GM12872 (cell line): ENCODE data around the gene HBS1L.

Experiments used
- CTCF ChIP-seq: IDR thresholded peaks from 3 replicates; pipeline ENCODE4 v1.5.1; 2011; ENCODE audit warnings: low read depth, mild to moderate bottlenecking, low read length, moderate library complexity; ENCODE audit not compliant: insufficient read depth

HBS1L gene

DNA sequence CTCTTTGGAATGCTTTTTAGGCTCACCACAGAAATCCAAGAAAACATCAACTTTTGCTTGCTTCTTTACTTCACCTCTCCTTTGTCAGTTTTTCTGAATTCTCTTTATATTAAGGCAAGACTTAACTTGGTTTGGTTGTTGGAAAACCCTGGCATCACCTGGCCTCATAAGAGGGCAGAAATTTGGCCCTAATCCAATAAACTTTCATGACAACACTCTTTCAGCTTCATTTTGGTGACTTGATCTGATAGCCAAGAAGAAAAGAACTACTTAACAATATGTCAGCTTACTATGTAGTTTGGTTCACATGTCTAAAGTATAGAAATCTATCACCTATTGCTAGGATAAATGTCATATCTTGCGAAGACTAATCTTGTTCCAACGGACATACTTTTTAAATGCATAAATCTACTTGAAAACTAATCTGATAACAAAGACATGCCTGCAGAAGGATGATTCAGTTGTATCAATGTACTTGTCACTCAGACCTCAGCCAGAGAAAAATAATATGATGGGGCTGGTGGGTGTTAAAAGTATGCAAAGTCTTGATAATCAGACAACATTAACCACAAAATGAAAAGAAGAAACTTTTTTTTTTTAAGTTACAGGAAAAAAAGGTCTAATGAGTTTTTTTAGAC is 19.3 kb upstream of the HBS1L start:
- TF ChIP-seq CTCF, result no peak

- TF ChIP-seq CTCF, result no peak
Observed at GRCh38 chr6:135073217-135073616, 18.6 kb upstream of the HBS1L start.

DNA sequence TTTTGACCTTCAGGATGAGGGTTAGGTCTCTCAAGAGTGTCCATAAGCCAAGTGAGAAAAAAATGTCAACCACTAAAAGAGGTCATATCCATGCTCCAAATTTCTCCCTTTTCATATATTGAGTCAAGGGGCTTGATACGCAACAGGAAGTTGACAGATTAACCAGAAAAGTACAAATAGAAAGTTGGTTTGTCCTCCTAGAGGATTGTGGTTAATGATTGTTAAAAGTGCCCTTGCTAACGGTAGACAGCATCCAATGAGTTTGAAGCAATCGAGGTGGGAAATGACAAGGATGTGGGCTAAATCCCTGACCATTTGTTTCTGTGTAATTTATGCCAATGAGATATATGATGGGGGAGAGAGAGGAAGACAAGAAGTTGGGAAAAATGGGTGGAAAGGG is 18.1 kb upstream of the HBS1L start:
- TF ChIP-seq CTCF, result no peak

DNA sequence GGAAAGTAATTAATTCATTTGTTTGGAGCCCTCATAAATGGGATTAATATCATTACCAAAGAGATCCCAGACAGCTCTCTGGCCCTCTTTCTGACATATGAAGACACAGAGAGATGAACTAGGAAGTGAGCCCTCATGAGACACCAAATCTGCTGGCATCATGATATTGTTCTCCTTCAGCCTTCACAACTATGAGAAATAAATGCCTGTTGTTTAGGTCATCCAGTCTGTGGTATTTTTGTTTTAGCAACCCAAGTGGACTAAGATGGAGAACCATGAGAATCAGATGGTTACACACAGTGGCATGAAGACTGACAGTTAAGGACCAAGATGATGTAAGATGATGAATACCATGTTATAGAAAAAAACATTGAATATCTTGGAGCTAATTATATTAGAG is 16.9 kb upstream of the HBS1L start:
- TF ChIP-seq CTCF, result no peak

- TF ChIP-seq CTCF, result no peak
Observed at GRCh38 chr6:135067911-135068310, 13.3 kb upstream of the HBS1L start.

DNA sequence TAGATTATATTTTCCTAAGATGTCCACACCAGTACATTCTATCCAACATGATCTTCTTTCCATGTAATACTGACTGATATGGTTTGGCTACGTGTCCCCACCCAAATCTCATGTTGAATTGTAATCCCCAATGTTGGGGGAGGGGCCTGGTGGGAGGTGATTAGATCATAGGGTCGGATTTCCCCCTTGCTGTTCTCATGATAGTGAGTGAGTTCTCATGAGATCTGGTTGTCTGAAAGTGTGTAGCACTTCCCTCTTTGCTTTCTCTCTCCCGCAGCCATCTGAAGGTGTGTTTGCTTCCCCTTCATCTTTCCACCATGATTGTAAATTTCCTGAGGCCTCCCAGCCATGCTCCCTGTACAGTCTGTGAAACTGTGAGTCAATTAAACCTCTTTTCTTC is 12.2 kb upstream of the HBS1L start:
- no peak for TF ChIP-seq CTCF

- TF ChIP-seq CTCF, result no peak
Observed at GRCh38 chr6:135066397-135066796, 11.8 kb upstream of the HBS1L start.
